Stimulated activated CD4-positive, alpha-beta T cell treated with anti-CD3 and anti-CD28 coated beads, Interleukin-4, amount 100 ng/mL, for 48 hours (primary cell): ENCODE measurements around the gene ABCB11.
"Not testable (repeated sequence)": the region's sequence is repeated elsewhere in the genome, so short reads cannot be mapped to it uniquely, and the experiment has no call there.

Source experiments
- DNase-seq, 2 donors: peaks; one replicate each; pipeline ENCODE4 v3.0.0-alpha.2; 2020; ENCODE audit warnings: low read depth in 2 of 2

Gene ABCB11

GRCh38 chr2:169042856-169043255 lies 11.7 kb upstream of the ABCB11 start:
- no peak for DNase-seq

GRCh38 chr2:169041594-169041993 lies 10.5 kb upstream of the ABCB11 start:
- DNase-seq, result no peak

- no peak for DNase-seq
Measured at GRCh38 chr2:169039702-169040101, 8.6 kb upstream of the ABCB11 start.

- peak in 1 of 2 donors; percentile 4 for DNase-seq
Measured at GRCh38 chr2:169038338-169038757, 7.2 kb upstream of the ABCB11 start.

GRCh38 chr2:169036736-169037440 lies 5.8 kb upstream of the ABCB11 start:
- no peak for DNase-seq

- DNase-seq, result no peak
Measured at GRCh38 chr2:169035887-169036286, 4.8 kb upstream of the ABCB11 start.

GRCh38 chr2:169034984-169035544 lies 3.9 kb upstream of the ABCB11 start:
- DNase-seq, result no peak

- no peak for DNase-seq
Measured at GRCh38 chr2:169034256-169034655, 3.1 kb upstream of the ABCB11 start.

- no peak for DNase-seq
Measured at GRCh38 chr2:169029341-169029740, 1.8 kb downstream of the ABCB11 start.

- no peak for DNase-seq
Measured at GRCh38 chr2:169027234-169027633, 3.9 kb downstream of the ABCB11 start.

GRCh38 chr2:169026056-169026455 lies 5.1 kb downstream of the ABCB11 start:
- no peak for DNase-seq

GRCh38 chr2:169023161-169023560 lies 8.0 kb downstream of the ABCB11 start:
- DNase-seq, result no peak

GRCh38 chr2:169018390-169018789 lies 12.7 kb downstream of the ABCB11 start:
- no peak for DNase-seq

- no peak for DNase-seq
Measured at GRCh38 chr2:169015943-169016342, 15.2 kb downstream of the ABCB11 start.

GRCh38 chr2:169014780-169015179 lies 16.3 kb downstream of the ABCB11 start:
- no peak for DNase-seq

- no peak for DNase-seq
Measured at GRCh38 chr2:169013628-169014026, 17.5 kb downstream of the ABCB11 start.

- DNase-seq, result no peak
Measured at GRCh38 chr2:169012812-169013627, 18.1 kb downstream of the ABCB11 start.

GRCh38 chr2:169012191-169012792 lies 18.8 kb downstream of the ABCB11 start:
- DNase-seq, result not testable (repeated sequence)

GRCh38 chr2:169011698-169012097 lies 19.4 kb downstream of the ABCB11 start:
- DNase-seq, result no peak

GRCh38 chr2:169010633-169011460 lies 20.3 kb downstream of the ABCB11 start:
- DNase-seq, result no peak

GRCh38 chr2:169009865-169010579 lies 21.1 kb downstream of the ABCB11 start:
- DNase-seq, result no peak
